ENCODE measurements around the gene PACSIN2.

PACSIN2 gene

DNA sequence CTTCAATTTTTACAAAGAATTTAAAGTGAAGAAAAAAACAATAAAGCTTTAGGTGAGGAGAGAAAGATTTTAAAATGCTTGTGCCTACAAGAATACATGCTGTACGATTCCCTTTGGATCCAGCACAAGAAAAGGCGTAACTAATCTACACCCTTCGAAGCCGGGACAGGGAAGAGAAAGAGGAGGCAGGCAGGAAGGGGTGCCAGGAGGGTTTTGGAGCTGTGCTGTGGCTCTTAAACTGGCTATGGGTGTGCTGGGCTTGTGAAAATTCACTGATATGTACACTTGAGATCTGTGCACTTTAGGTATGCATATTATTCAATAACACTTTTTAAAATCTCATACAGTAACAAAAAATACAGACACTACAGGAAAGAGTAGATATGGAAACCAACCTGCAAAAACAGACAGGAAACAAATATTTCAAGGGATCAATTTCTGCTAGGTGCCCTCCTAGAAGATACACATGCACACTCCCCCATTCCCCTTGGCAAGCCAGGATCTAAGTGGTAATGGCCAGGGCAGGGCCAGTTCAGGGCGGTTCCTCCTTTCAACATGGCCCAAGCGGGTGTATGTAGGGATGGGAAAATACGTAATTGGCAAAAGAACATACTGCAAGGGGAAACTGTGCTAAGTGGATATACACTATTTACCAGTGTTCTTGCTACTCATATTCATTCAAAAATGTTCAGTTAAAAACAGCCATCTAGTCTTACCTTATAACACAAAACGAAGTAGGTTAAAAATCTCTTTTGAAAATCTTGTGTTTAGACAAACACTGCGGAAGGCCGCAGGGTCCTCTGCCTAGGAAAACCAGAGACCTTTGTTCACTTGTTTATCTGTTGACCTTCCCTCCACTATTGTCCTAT, 54.2 kb downstream of the PACSIN2 start:
- Histone ChIP-seq H3K9ac (ENCODE audit: low read length) (no peak overlapping the region), H3K4me2 (ENCODE audit: low read depth, low read length, poor library complexity, severe bottlenecking) (no peak overlapping the region), H3K79me2 (ENCODE audit: insufficient read depth, low read length) (peaks cover 5% of the 10 kb centered on the region; the same call in 1 of the 2 replicates), H3K36me3 (ENCODE audit: low read length) (no peaks in the 10 kb centered on the region), H3K9me3 (ENCODE audit: insufficient read depth, low read length) (no peaks in the 10 kb centered on the region), H3K4me3 (ENCODE audit: insufficient read depth, low read length, poor library complexity, severe bottlenecking) (no peak overlapping the region), H3K9me2 (replicated peaks; ENCODE audit: insufficient read depth, low read length) (no peaks in the 10 kb centered on the region), H2AFZ (ENCODE audit: low read depth, low read length, severe bottlenecking) (no peak overlapping the region), H3K27ac (ENCODE audit: low read depth, low read length) (no peak overlapping the region), H3K27me3 (ENCODE audit: low read length) (no peaks in the 10 kb centered on the region), H4K20me1 (ENCODE audit: low read depth, low read length) (no peaks in the 10 kb centered on the region; the same call in 1 of the 2 replicates), H3F3A (ENCODE audit: insufficient read depth) (no peaks in the 10 kb centered on the region)
- TF ChIP-seq, protein P1, sequence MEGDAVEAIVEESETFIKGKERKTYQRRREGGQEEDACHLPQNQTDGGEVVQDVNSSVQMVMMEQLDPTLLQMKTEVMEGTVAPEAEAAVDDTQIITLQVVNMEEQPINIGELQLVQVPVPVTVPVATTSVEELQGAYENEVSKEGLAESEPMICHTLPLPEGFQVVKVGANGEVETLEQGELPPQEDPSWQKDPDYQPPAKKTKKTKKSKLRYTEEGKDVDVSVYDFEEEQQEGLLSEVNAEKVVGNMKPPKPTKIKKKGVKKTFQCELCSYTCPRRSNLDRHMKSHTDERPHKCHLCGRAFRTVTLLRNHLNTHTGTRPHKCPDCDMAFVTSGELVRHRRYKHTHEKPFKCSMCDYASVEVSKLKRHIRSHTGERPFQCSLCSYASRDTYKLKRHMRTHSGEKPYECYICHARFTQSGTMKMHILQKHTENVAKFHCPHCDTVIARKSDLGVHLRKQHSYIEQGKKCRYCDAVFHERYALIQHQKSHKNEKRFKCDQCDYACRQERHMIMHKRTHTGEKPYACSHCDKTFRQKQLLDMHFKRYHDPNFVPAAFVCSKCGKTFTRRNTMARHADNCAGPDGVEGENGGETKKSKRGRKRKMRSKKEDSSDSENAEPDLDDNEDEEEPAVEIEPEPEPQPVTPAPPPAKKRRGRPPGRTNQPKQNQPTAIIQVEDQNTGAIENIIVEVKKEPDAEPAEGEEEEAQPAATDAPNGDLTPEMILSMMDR (IDR thresholded peaks at IDR 0.05; ENCODE audit: insufficient read depth, low read length, poor library complexity, severe bottlenecking), result no peak
- TF ChIP-seq EZH2phosphoT487 (conservative IDR thresholded peaks at IDR 0.05; ENCODE audit: low read length), result no peak

DNA sequence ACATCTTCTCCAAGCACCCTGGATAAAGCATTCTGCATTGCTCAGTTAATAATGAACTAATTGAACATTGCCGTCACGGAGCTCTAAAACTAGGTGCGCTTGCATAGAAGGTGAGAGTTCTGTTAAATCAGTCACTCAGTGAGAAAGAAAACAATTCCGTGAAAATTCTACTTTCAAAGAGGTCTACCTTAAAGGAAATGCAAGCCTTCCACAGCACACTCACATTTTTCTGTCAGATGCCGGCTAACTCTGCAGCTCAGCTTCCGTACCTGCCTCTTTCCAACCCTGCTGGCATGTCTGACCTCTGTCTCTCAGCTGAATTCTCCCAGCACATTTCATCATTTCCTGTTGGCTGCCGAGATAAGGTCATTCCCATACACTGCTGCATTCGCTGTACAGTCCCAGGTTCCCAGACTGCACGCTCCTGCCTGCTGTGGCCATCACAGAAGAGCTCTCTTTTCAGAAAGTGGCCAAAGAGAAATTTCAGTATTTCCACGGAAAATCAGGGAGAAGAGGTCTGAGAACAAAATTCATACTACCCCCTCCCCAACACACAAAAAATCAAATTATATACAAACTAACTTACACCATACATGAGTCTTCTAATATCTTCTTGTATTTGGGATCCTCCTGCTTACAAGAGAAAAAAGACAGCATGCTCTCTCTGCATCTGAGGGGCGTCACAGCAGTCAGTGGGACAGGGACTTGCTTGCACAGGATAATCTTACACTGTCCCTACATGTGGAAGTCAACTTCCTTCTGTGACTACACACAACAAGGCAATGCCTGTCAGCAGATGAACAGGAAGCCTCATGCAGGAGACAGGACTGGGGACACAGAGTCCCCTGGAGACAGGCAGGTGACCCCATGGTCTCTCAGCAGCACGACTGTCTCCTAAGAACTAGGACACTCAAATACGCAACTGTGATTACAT, 55.1 kb downstream of the PACSIN2 start:
- no peaks in the 10 kb centered on the region for H3F3A ChIP-seq (ENCODE audit: insufficient read depth)

GRCh38 chr22:42958937-42959336, 56.0 kb downstream of the PACSIN2 start:
- H3K4me2 ChIP-seq (ENCODE audit: low read depth, low read length, poor library complexity, severe bottlenecking), result no peak overlapping the region
- H3K9ac ChIP-seq (ENCODE audit: low read length), result no peak overlapping the region

More for the DNA sequence above, 55.1 kb downstream of the PACSIN2 start:
- no peak for TF ChIP-seq EZH2phosphoT487 (conservative IDR thresholded peaks at IDR 0.05; ENCODE audit: low read length)
- TF ChIP-seq, protein P1 (IDR thresholded peaks at IDR 0.05; ENCODE audit: insufficient read depth, low read length, poor library complexity, severe bottlenecking), result no peak
- H3K4me2 ChIP-seq (ENCODE audit: low read depth, low read length, poor library complexity, severe bottlenecking), result no peak overlapping the region
- H4K20me1 ChIP-seq (ENCODE audit: low read depth, low read length), result no peaks in the 10 kb centered on the region; the same call in 1 of the 2 replicates
- H3K4me3 ChIP-seq (ENCODE audit: insufficient read depth, low read length, poor library complexity, severe bottlenecking), result no peak overlapping the region
- H3K79me2 ChIP-seq (ENCODE audit: insufficient read depth, low read length), result peaks cover 11% of the 10 kb centered on the region; the same call in 1 of the 2 replicates
- no peak overlapping the region for H3K27ac ChIP-seq (ENCODE audit: low read depth, low read length)
- H3K9ac ChIP-seq (ENCODE audit: low read length), result no peak overlapping the region
- H3K27me3 ChIP-seq (ENCODE audit: low read length), result no peaks in the 10 kb centered on the region
- H3K9me3 ChIP-seq (ENCODE audit: insufficient read depth, low read length), result no peaks in the 10 kb centered on the region
- no peaks in the 10 kb centered on the region for H3K36me3 ChIP-seq (ENCODE audit: low read length)
- no peak overlapping the region for H2AFZ ChIP-seq (ENCODE audit: low read depth, low read length, severe bottlenecking)
- H3K9me2 ChIP-seq (replicated peaks; ENCODE audit: insufficient read depth, low read length), result no peaks in the 10 kb centered on the region

More at GRCh38 chr22:42958937-42959336, 56.0 kb downstream of the PACSIN2 start:
- TF ChIP-seq EZH2phosphoT487 (conservative IDR thresholded peaks at IDR 0.05; ENCODE audit: low read length), result no peak
- no peak overlapping the region for H3K27ac ChIP-seq (ENCODE audit: low read depth, low read length)
- H3K27me3 ChIP-seq (ENCODE audit: low read length), result no peaks in the 10 kb centered on the region
- no peak overlapping the region for H2AFZ ChIP-seq (ENCODE audit: low read depth, low read length, severe bottlenecking)
- H3K36me3 ChIP-seq (ENCODE audit: low read length), result no peaks in the 10 kb centered on the region
- no peak overlapping the region for H3K4me3 ChIP-seq (ENCODE audit: insufficient read depth, low read length, poor library complexity, severe bottlenecking)
- H3K9me3 ChIP-seq (ENCODE audit: insufficient read depth, low read length), result no peaks in the 10 kb centered on the region
- no peaks in the 10 kb centered on the region for H3F3A ChIP-seq (ENCODE audit: insufficient read depth)
- peaks cover 18% of the 10 kb centered on the region; the same call in 1 of the 2 replicates for H3K79me2 ChIP-seq (ENCODE audit: insufficient read depth, low read length)
- no peaks in the 10 kb centered on the region for H3K9me2 ChIP-seq (replicated peaks; ENCODE audit: insufficient read depth, low read length)
- no peaks in the 10 kb centered on the region for H4K20me1 ChIP-seq (ENCODE audit: low read depth, low read length)
